ENCODE data around the gene NDUFC1. TPM values are rescaled to one million over a fixed set of nuclear protein-coding genes. Genes with fewer than 3 reads are reported as not detected.
"Not testable (repeated sequence)": the region's sequence is repeated elsewhere in the genome, so short reads cannot be mapped to it uniquely, and the experiment has no call there.

NDUFC1 gene
- total and polyA plus RNA-seq, 2 donors (not counting 1 experiment from before 2014, with no cell fraction given), result 36.9 to 47.9 TPM

- Histone ChIP-seq H3K79me2 (ENCODE audit: control insufficient read depth, insufficient read depth, low read length) (peaks cover 95% of the 10 kb centered on the region), H3K27me3 (ENCODE audit: control insufficient read depth, insufficient read depth, low read length) (no peaks in the 10 kb centered on the region), H3K9ac (ENCODE audit: insufficient read depth, low read length) (no peak overlapping the region), H3K9me3 (ENCODE audit: control insufficient read depth, insufficient read depth, low read depth, low read length) (no peaks in the 10 kb centered on the region), H3K36me3 (ENCODE audit: control insufficient read depth, insufficient read depth, low read length) (no peaks in the 10 kb centered on the region), H4K20me1 (ENCODE audit: control insufficient read depth, extremely low read depth, insufficient read depth, low read length) (no peaks in the 10 kb centered on the region), H3K27ac (ENCODE audit: insufficient read depth, low read length) (no peak overlapping the region), H3K4me3 (replicated peaks in 1 of 4; ENCODE audit: control extremely low read depth in 1 of 4, insufficient read depth in 1 of 4, low read depth in 3 of 4, low read length in 4 of 4) (no peak overlapping the region), H2AFZ (ENCODE audit: low read length) (no peak overlapping the region), H3K4me1 (ENCODE audit: control insufficient read depth, extremely low read depth, insufficient read depth, low read length) (no peaks in the 10 kb centered on the region), H3K4me2 (ENCODE audit: extremely low read depth, insufficient read depth, low read length) (no peak overlapping the region)
- TF ChIP-seq CTCF (conservative IDR thresholded peaks at IDR 0.05 in 1 of 2, IDR thresholded peaks at IDR 0.05 in 1 of 2; ENCODE audit: low read depth in 1 of 2, low read length in 2 of 2), result no peak
- TF ChIP-seq EZH2 (IDR thresholded peaks at IDR 0.05; ENCODE audit: low read length, missing control alignments), result no peak
- DNase-seq (ENCODE audit: low read depth in 2 of 2), result no peak
Measured at GRCh38 chr4:139314047-139314800, 11.9 kb upstream of the NDUFC1 start.

GRCh38 chr4:139313414-139313813 is 11.1 kb upstream of the NDUFC1 start:
- H3K4me3 ChIP-seq (replicated peaks in 1 of 4; ENCODE audit: control extremely low read depth in 1 of 4, insufficient read depth in 1 of 4, low read depth in 3 of 4, low read length in 4 of 4); H3K9me3 ChIP-seq (ENCODE audit: control insufficient read depth, insufficient read depth, low read depth, low read length); H4K20me1 ChIP-seq (ENCODE audit: control insufficient read depth, extremely low read depth, insufficient read depth, low read length); H3K36me3 ChIP-seq (ENCODE audit: control insufficient read depth, insufficient read depth, low read length); H3K27me3 ChIP-seq (ENCODE audit: control insufficient read depth, insufficient read depth, low read length); H3K9ac ChIP-seq (ENCODE audit: insufficient read depth, low read length); H3K27ac ChIP-seq (ENCODE audit: insufficient read depth, low read length); H3K4me2 ChIP-seq (ENCODE audit: extremely low read depth, insufficient read depth, low read length); H3K4me1 ChIP-seq (ENCODE audit: control insufficient read depth, extremely low read depth, insufficient read depth, low read length); H2AFZ ChIP-seq (ENCODE audit: low read length); DNase-seq (ENCODE audit: low read depth in 2 of 2): not testable (repeated sequence)
- peaks cover 95% of the 10 kb centered on the region for H3K79me2 ChIP-seq (ENCODE audit: control insufficient read depth, insufficient read depth, low read length)

- Histone ChIP-seq H3K9me3 (ENCODE audit: control insufficient read depth, insufficient read depth, low read depth, low read length) (no peaks in the 10 kb centered on the region), H3K36me3 (ENCODE audit: control insufficient read depth, insufficient read depth, low read length) (no peaks in the 10 kb centered on the region), H3K4me2 (ENCODE audit: extremely low read depth, insufficient read depth, low read length) (no peak overlapping the region), H3K27me3 (ENCODE audit: control insufficient read depth, insufficient read depth, low read length) (no peaks in the 10 kb centered on the region), H3K4me1 (ENCODE audit: control insufficient read depth, extremely low read depth, insufficient read depth, low read length) (no peaks in the 10 kb centered on the region), H3K9ac (ENCODE audit: insufficient read depth, low read length) (no peak overlapping the region), H4K20me1 (ENCODE audit: control insufficient read depth, extremely low read depth, insufficient read depth, low read length) (no peaks in the 10 kb centered on the region), H3K4me3 (replicated peaks in 1 of 4; ENCODE audit: control extremely low read depth in 1 of 4, insufficient read depth in 1 of 4, low read depth in 3 of 4, low read length in 4 of 4) (no peak overlapping the region), H2AFZ (ENCODE audit: low read length) (no peak overlapping the region), H3K27ac (ENCODE audit: insufficient read depth, low read length) (no peak overlapping the region), H3K79me2 (ENCODE audit: control insufficient read depth, insufficient read depth, low read length) (peaks cover 95% of the 10 kb centered on the region)
- no peak for TF ChIP-seq EZH2 (IDR thresholded peaks at IDR 0.05; ENCODE audit: low read length, missing control alignments)
- DNase-seq (ENCODE audit: low read depth in 2 of 2), result no peak
Measured at GRCh38 chr4:139312552-139313332, 10.5 kb upstream of the NDUFC1 start.

GRCh38 chr4:139311909-139312308 is 9.6 kb upstream of the NDUFC1 start:
- no peak overlapping the region for H3K27ac ChIP-seq (ENCODE audit: insufficient read depth, low read length)
- H3K4me2 ChIP-seq (ENCODE audit: extremely low read depth, insufficient read depth, low read length), result no peak overlapping the region
- no peak overlapping the region for H3K4me3 ChIP-seq (replicated peaks in 1 of 4; ENCODE audit: control extremely low read depth in 1 of 4, insufficient read depth in 1 of 4, low read depth in 3 of 4, low read length in 4 of 4)
- H2AFZ ChIP-seq (ENCODE audit: low read length), result no peak overlapping the region
- H3K27me3 ChIP-seq (ENCODE audit: control insufficient read depth, insufficient read depth, low read length), result no peaks in the 10 kb centered on the region
- H3K4me1 ChIP-seq (ENCODE audit: control insufficient read depth, extremely low read depth, insufficient read depth, low read length), result no peaks in the 10 kb centered on the region
- no peak overlapping the region for H3K9ac ChIP-seq (ENCODE audit: insufficient read depth, low read length)
- no peak for TF ChIP-seq CTCF (conservative IDR thresholded peaks at IDR 0.05 in 1 of 2, IDR thresholded peaks at IDR 0.05 in 1 of 2; ENCODE audit: low read depth in 1 of 2, low read length in 2 of 2)
- TF ChIP-seq EZH2 (IDR thresholded peaks at IDR 0.05; ENCODE audit: low read length, missing control alignments), result no peak
- no peaks in the 10 kb centered on the region for H3K36me3 ChIP-seq (ENCODE audit: control insufficient read depth, insufficient read depth, low read length)
- no peaks in the 10 kb centered on the region for H3K9me3 ChIP-seq (ENCODE audit: control insufficient read depth, insufficient read depth, low read depth, low read length)
- H4K20me1 ChIP-seq (ENCODE audit: control insufficient read depth, extremely low read depth, insufficient read depth, low read length), result no peaks in the 10 kb centered on the region
- H3K79me2 ChIP-seq (ENCODE audit: control insufficient read depth, insufficient read depth, low read length), result peaks cover 95% of the 10 kb centered on the region
- DNase-seq (ENCODE audit: low read depth in 2 of 2), result no peak

All from fibroblast of lung (primary cell).